DND-41 (cell line): Measurements from ENCODE around the gene GOT1.

Source experiments
- ATAC-seq: fragments of 200-7000 bp; cut with Tn5 transposase; 3 replicates; pipeline ENCODE4 v1.9.1; 2021; ENCODE audit warnings: low read depth; ENCODE audit not compliant: insufficient read depth
- DNase-seq: peaks from one replicate; pipeline ENCODE4 v3.0.0-alpha.2; 2020
- H2AFZ ChIP-seq: 2 replicates; pipeline ENCODE4 v1.6.0; 2012; ENCODE audit warnings: low read depth, low read length
- H3K27ac ChIP-seq: 2 replicates; pipeline ENCODE4 v1.5.1; 2012; ENCODE audit warnings: low read length, inconsistent platforms
- H3K27me3 ChIP-seq: fragments of 200-600 bp; sonication (generic); 2 replicates; pipeline ENCODE4 v1.6.0; 2012; ENCODE audit warnings: low read length, mild to moderate bottlenecking, inconsistent platforms; ENCODE audit not compliant: insufficient read depth, poor library complexity
- H3K36me3 ChIP-seq: 2 replicates; pipeline ENCODE4 v1.5.1; 2012; ENCODE audit warnings: low read length, inconsistent platforms; ENCODE audit not compliant: insufficient read depth
- H3K4me1 ChIP-seq: 2 replicates; pipeline ENCODE4 v1.5.1; 2012; ENCODE audit warnings: mild to moderate bottlenecking, low read length; ENCODE audit not compliant: insufficient read depth
- H3K4me2 ChIP-seq: 2 replicates; pipeline ENCODE4 v1.6.0; 2012; ENCODE audit warnings: mild to moderate bottlenecking, moderate library complexity, low read length, inconsistent platforms; ENCODE audit not compliant: insufficient read depth
- H3K4me3 ChIP-seq, 2 experiments: fragments of 200-600 bp in 1 of 2; shearing (Covaris generic) in 1 of 2; 2 replicates each; pipeline ENCODE4 v1.5.1; 2012 to 2016; ENCODE audit warnings: inconsistent platforms in 2 of 2, low read length in 2 of 2, mild to moderate bottlenecking in 2 of 2, low read depth in 1 of 2, moderate library complexity in 1 of 2
- H3K79me2 ChIP-seq: 2 replicates; pipeline ENCODE4 v1.6.0; 2012; ENCODE audit warnings: low read length, inconsistent platforms; ENCODE audit not compliant: insufficient read depth
- H3K9ac ChIP-seq: 2 replicates; pipeline ENCODE4 v1.6.0; 2012; ENCODE audit warnings: low read depth, mild to moderate bottlenecking, inconsistent platforms, low read length, moderate library complexity
- H3K9me3 ChIP-seq: 2 replicates; pipeline ENCODE4 v1.5.1; 2012; ENCODE audit warnings: low read length, moderate library complexity, mild to moderate bottlenecking, inconsistent platforms; ENCODE audit not compliant: insufficient read depth, severe bottlenecking
- H4K20me1 ChIP-seq: 2 replicates; pipeline ENCODE4 v1.6.0; 2012; ENCODE audit warnings: low read length; ENCODE audit not compliant: insufficient read depth
- CTCF ChIP-seq: IDR thresholded peaks from 2 replicates; pipeline ENCODE4 v1.5.1; 2012; ENCODE audit warnings: borderline replicate concordance, low read length, moderate library complexity, mild to moderate bottlenecking; ENCODE audit not compliant: poor library complexity, severe bottlenecking; ENCODE audit errors: extremely low read depth
- EZH2 ChIP-seq: IDR thresholded peaks from 3 replicates; pipeline ENCODE4 v1.6.1; 2012; ENCODE audit warnings: borderline replicate concordance, low read depth, mild to moderate bottlenecking, moderate library complexity, low read length, inconsistent platforms; ENCODE audit not compliant: severe bottlenecking

The GOT1 gene

GRCh38 chr10:99466632-99467223 lies 36.3 kb upstream of the GOT1 start:
- no peak overlapping the region for H3K27ac ChIP-seq
- H3K9me3 ChIP-seq: no peaks in the 10 kb centered on the region
- ATAC-seq (no peak), DNase-seq (no peak)
- H3K79me2 ChIP-seq: no peaks in the 10 kb centered on the region
- no peaks in the 10 kb centered on the region for H4K20me1 ChIP-seq
- H3K36me3 ChIP-seq: no peaks in the 10 kb centered on the region
- H3K9ac ChIP-seq: no peak overlapping the region
- H3K4me3 ChIP-seq: no peak overlapping the region
- H3K27me3 ChIP-seq: peaks cover 12% of the 10 kb centered on the region
- no peaks in the 10 kb centered on the region for H3K4me1 ChIP-seq
- no peak overlapping the region for H3K4me2 ChIP-seq
- TF ChIP-seq CTCF: no peak
- TF ChIP-seq EZH2: no peak
- H2AFZ ChIP-seq: no peak overlapping the region

GRCh38 chr10:99461230-99461629 lies 30.8 kb upstream of the GOT1 start:
- Histone ChIP-seq H3K27me3 (peaks cover 7% of the 10 kb centered on the region), H3K9ac (no peak overlapping the region), H3K4me1 (no peaks in the 10 kb centered on the region), H3K36me3 (no peaks in the 10 kb centered on the region), H3K9me3 (no peaks in the 10 kb centered on the region), H3K27ac (no peak overlapping the region), H3K4me2 (no peak overlapping the region), H4K20me1 (no peaks in the 10 kb centered on the region), H2AFZ (no peak overlapping the region), H3K79me2 (no peaks in the 10 kb centered on the region), H3K4me3 (no peak overlapping the region)
- no peak for ATAC-seq
- no peak for DNase-seq
- TF ChIP-seq EZH2 (no peak), CTCF (no peak)

- DNase-seq (no peak), ATAC-seq (no peak)
- Histone ChIP-seq H2AFZ (no peak overlapping the region), H3K79me2 (no peaks in the 10 kb centered on the region), H3K27me3 (peaks cover 8% of the 10 kb centered on the region), H3K27ac (no peak overlapping the region), H3K9ac (no peak overlapping the region), H3K9me3 (no peaks in the 10 kb centered on the region), H3K4me1 (no peaks in the 10 kb centered on the region), H3K36me3 (no peaks in the 10 kb centered on the region), H3K4me2 (no peak overlapping the region), H3K4me3 (no peak overlapping the region), H4K20me1 (no peaks in the 10 kb centered on the region)
- no peak for TF ChIP-seq EZH2
- TF ChIP-seq CTCF: no peak
Measured at GRCh38 chr10:99460070-99460469, 29.6 kb upstream of the GOT1 start.
